CD4-positive, alpha-beta T cell (primary cell): ENCODE data around the gene C11orf68. TPM values are rescaled to one million over a fixed set of nuclear protein-coding genes. Genes with fewer than 3 reads are reported as not detected.

Experiments
- ATAC-seq: fragments of 200-7000 bp; cut with Tn5 transposase; one replicate; pipeline ENCODE4 v1.10.0; 2022; ENCODE audit warnings: mild to moderate bottlenecking; ENCODE audit not compliant: poor library complexity
- CTCF ChIA-PET: fragments of 350-600 bp; sonication (Branson Sonifier 250); formaldehyde crosslinking; loops from one replicate; lab custom pipeline; 2021; ENCODE audit warnings: antibody characterized with exemption, inconsistent platforms; lab: Charles Lee
- POLR2A ChIA-PET: fragments of 350-600 bp; sonication (Branson Sonifier 250); formaldehyde crosslinking; loops from one replicate; lab custom pipeline; 2021; ENCODE audit warnings: antibody characterized with exemption, inconsistent platforms; lab: Charles Lee
- DNase-seq, 14 experiments: peaks; one replicate each; pipeline ENCODE4 v3.0.0-alpha.2; 2013 to 2020; ENCODE audit warnings: mixed read lengths in 2 of 14
- H3K27ac ChIP-seq, 2 donors: one replicate each; pipeline versions ENCODE4 v1.5.1 to v1.7.0; 2013; ENCODE audit warnings: low read length in 2 of 2, low read depth in 1 of 2, mild to moderate bottlenecking in 1 of 2
- H3K27me3 ChIP-seq, 2 experiments: 1 replicate in 1 of 2; 2 replicates in 1 of 2; pipeline versions ENCODE4 v1.6.1 to v1.7.0; 2013; ENCODE audit warnings: low read length in 2 of 2, control low read depth in 1 of 2, mild to moderate bottlenecking in 1 of 2, moderate library complexity in 1 of 2; ENCODE audit not compliant: insufficient read depth in 2 of 2, control insufficient read depth in 1 of 2
- H3K36me3 ChIP-seq: one replicate; pipeline ENCODE4 v1.6.1; 2013; ENCODE audit warnings: low read length, control low read depth; ENCODE audit not compliant: insufficient read depth
- H3K4me1 ChIP-seq: one replicate; pipeline ENCODE4 v1.6.1; 2013; ENCODE audit warnings: low read length, control low read depth; ENCODE audit not compliant: insufficient read depth
- H3K4me3 ChIP-seq: one replicate; pipeline ENCODE4 v1.5.1; 2013; ENCODE audit warnings: mild to moderate bottlenecking, low read length, moderate library complexity
- H3K9me3 ChIP-seq, 2 experiments: 1 replicate in 1 of 2; 2 replicates in 1 of 2; pipeline versions ENCODE4 v1.6.1 to v1.7.0; 2013; ENCODE audit warnings: low read length in 2 of 2, mild to moderate bottlenecking in 2 of 2, control low read depth in 1 of 2, moderate library complexity in 1 of 2; ENCODE audit not compliant: control insufficient read depth in 1 of 2, insufficient read depth in 1 of 2
- H3K27ac Mint-ChIP-seq: one replicate; pipeline ENCODE4 v1.8.0; 2020; ENCODE audit warnings: mixed read lengths
- H3K27me3 Mint-ChIP-seq: one replicate; pipeline ENCODE4 v1.8.0; 2021; ENCODE audit warnings: mixed read lengths
- H3K36me3 Mint-ChIP-seq: one replicate; pipeline ENCODE4 v1.8.0; 2021; ENCODE audit warnings: low read depth, mixed read lengths
- H3K4me1 Mint-ChIP-seq: one replicate; pipeline ENCODE4 v1.8.0; 2021; ENCODE audit warnings: low read depth, mixed read lengths
- H3K4me3 Mint-ChIP-seq: one replicate; pipeline ENCODE4 v1.8.0; 2020; ENCODE audit warnings: mild to moderate bottlenecking, mixed read lengths
- H3K9me3 Mint-ChIP-seq: one replicate; pipeline ENCODE4 v1.8.0; 2020; ENCODE audit warnings: mixed read lengths
- CTCF ChIP-seq: fragments of 200-600 bp; IDR thresholded peaks from one replicate; pipeline ENCODE4 v1.8.0; 2022; ENCODE audit warnings: antibody characterized with exemption, mild to moderate bottlenecking
- intact Hi-C, 2 experiments: fragments of 100-400 bp; cut with DNase I in 1 of 2; cut with micrococcal nuclease in 1 of 2; formaldehyde crosslinking; loops; one replicate each; pipeline versions ENCODE4 v1.15.1 to v1.9.0; 2023 to 2025; cut with DNase I, micrococcal nuclease
- total RNA-seq, 174 experiments: library from RNA in 2 of 174; stranded (reverse) in 2 of 174; gene quantifications; one replicate each; pipeline ENCODE4 v1.2.3 and lab custom pipeline; 2021 to 2026

Gene C11orf68
- total RNA-seq, 2 experiments from 2014 or later = 13.7 to 13.8 TPM

GRCh38 chr11:65900899-65901180 lies 18.0 kb downstream of the C11orf68 start:
- H3K9me3 Mint-ChIP-seq = no peaks in the 10 kb centered on the region
- H3K36me3 Mint-ChIP-seq = no peaks in the 10 kb centered on the region
- peaks cover 5% of the 10 kb centered on the region for H3K4me1 Mint-ChIP-seq
- H3K4me3 ChIP-seq = peak overlapping the region; percentile 43
- TF ChIP-seq CTCF = no peak
- CTCF ChIA-PET = interaction anchor here (0.5 to 2.9 kb wide), 7 partner anchors 9 to 189 kb away, joined by 3 to 21 read pairs (median 8); partner anchors contain the start of genes CCDC85B, FIBP, KAT5 and MUS81
- peaks cover 27% of the 10 kb centered on the region for H3K4me1 ChIP-seq
- intact Hi-C loops = loop anchor here (1.0 kb wide), 2 partner anchors 11 to 18 kb away; partner anchors contain the start of genes C11orf68 (in 2 of the 2), CCDC85B (in 2 of the 2) and DRAP1 (in 2 of the 2)
- POLR2A ChIA-PET = interaction anchor here (1.0 to 5.3 kb wide), 10 partner anchors 11 to 285 kb away, joined by 3 to 80 read pairs (median 4); partner anchors contain the start of genes C11orf68, CCDC85B, FIBP and MUS81
- no peak for ATAC-seq
- H3K27ac Mint-ChIP-seq = peak overlapping the region; percentile 79
- H3K27me3 ChIP-seq = peaks cover 9 to 12% of the 10 kb centered on the region in 2 experiments
- H3K9me3 ChIP-seq = peaks cover 0 to 7% of the 10 kb centered on the region in 2 experiments
- no peak overlapping the region for H3K27ac ChIP-seq
- no peaks in the 10 kb centered on the region for H3K36me3 ChIP-seq
- no peak for DNase-seq
- H3K4me3 Mint-ChIP-seq = peak overlapping the region; percentile 72
- peaks cover 18% of the 10 kb centered on the region for H3K27me3 Mint-ChIP-seq

GRCh38 chr11:65900125-65900898 lies 18.6 kb downstream of the C11orf68 start, which contains the start of gene FOSL1:
TSS of gene FOSL1 (minus strand) at chr11:65900388. CDS start at chr11:65900339, 49 bp downstream.
- H3K27me3 Mint-ChIP-seq = peaks cover 18% of the 10 kb centered on the region
- peak within 1 kb of the TSS; percentile 43 for H3K4me3 ChIP-seq
- no peaks in the 10 kb centered on the region for H3K36me3 Mint-ChIP-seq

More at GRCh38 chr11:65900125-65900898, 18.6 kb downstream of the C11orf68 start, which contains the start of gene FOSL1:
- Mint-ChIP-seq H3K4me3 (peak within 1 kb of the TSS; percentile 72), H3K27ac (peak within 1 kb of the TSS; percentile 79), H3K9me3 (no peaks in the 10 kb centered on the region), H3K4me1 (peaks cover 5% of the 10 kb centered on the region)
- DNase-seq = peak; percentile 81 to 98 (median 90)
- CTCF ChIA-PET = interaction anchor here (1.3 to 2.9 kb wide), 6 partner anchors 8 to 189 kb away, joined by 4 to 21 read pairs (median 10); partner anchors contain the start of genes CCDC85B, FIBP, KAT5 and MUS81
- ATAC-seq = peak; percentile 94
- H3K27ac ChIP-seq = no peak within 1 kb of the TSS
- POLR2A ChIA-PET = interaction anchor here (1.0 to 5.3 kb wide), 9 partner anchors 11 to 285 kb away, joined by 3 to 80 read pairs (median 4); partner anchors contain the start of genes C11orf68, CCDC85B, FIBP and PCNX3
- peaks cover 9 to 12% of the 10 kb centered on the region in 2 experiments for H3K27me3 ChIP-seq
- peaks cover 0 to 7% of the 10 kb centered on the region in 2 experiments for H3K9me3 ChIP-seq
- TF ChIP-seq CTCF = no peak
- intact Hi-C loops = loop anchor here (1.0 kb wide), 2 partner anchors 10 to 19 kb away; partner anchors contain the start of genes C11orf68 (in 2 of the 2), CCDC85B (in 2 of the 2) and DRAP1 (in 2 of the 2)
- no peaks in the 10 kb centered on the region for H3K36me3 ChIP-seq
- H3K4me1 ChIP-seq = peaks cover 27% of the 10 kb centered on the region
